Brain microvascular endothelial cell (primary cell): ENCODE data around the gene TASP1.
"Not testable (repeated sequence)": the region's sequence is repeated elsewhere in the genome, so short reads cannot be mapped to it uniquely, and the experiment has no call there.

Experiments
- DNase-seq: peaks from one replicate; pipeline ENCODE4 v3.0.0-alpha.2; 2020
- H3K27ac ChIP-seq: fragments of 250-450 bp; sonication (Bioruptor Pico); 2 replicates; pipeline ENCODE4 v1.5.1; 2020; ENCODE audit warnings: mild to moderate bottlenecking, moderate library complexity
- H3K27me3 ChIP-seq: fragments of 250-450 bp; sonication (Bioruptor Pico); replicated peaks from 2 replicates; pipeline ENCODE4 v1.5.1; 2020; ENCODE audit warnings: mild to moderate bottlenecking
- H3K36me3 ChIP-seq: fragments of 250-450 bp; sonication (Bioruptor Pico); replicated peaks from 2 replicates; pipeline ENCODE4 v1.5.1; 2020; ENCODE audit warnings: mild to moderate bottlenecking
- H3K4me3 ChIP-seq: 2 replicates; pipeline ENCODE4 v1.5.1; 2011; ENCODE audit warnings: low read depth, mild to moderate bottlenecking, control low read depth, low read length, moderate library complexity
- in situ Hi-C: cut with HindIII; loops from 2 replicates; pipeline ENCODE4 v1.10.0; 2017; ENCODE audit warnings: low sequenced_read_pairs, low pct_ligation_motif_present
- TF ChIP-seq, protein P1 (sequence below): IDR thresholded peaks from 2 replicates; pipeline ENCODE4 v1.5.1; 2011; ENCODE audit warnings: low read depth, mild to moderate bottlenecking, moderate library complexity, low read length, control low read depth, inconsistent platforms; ENCODE audit errors: missing control alignments

TASP1 gene

DNA sequence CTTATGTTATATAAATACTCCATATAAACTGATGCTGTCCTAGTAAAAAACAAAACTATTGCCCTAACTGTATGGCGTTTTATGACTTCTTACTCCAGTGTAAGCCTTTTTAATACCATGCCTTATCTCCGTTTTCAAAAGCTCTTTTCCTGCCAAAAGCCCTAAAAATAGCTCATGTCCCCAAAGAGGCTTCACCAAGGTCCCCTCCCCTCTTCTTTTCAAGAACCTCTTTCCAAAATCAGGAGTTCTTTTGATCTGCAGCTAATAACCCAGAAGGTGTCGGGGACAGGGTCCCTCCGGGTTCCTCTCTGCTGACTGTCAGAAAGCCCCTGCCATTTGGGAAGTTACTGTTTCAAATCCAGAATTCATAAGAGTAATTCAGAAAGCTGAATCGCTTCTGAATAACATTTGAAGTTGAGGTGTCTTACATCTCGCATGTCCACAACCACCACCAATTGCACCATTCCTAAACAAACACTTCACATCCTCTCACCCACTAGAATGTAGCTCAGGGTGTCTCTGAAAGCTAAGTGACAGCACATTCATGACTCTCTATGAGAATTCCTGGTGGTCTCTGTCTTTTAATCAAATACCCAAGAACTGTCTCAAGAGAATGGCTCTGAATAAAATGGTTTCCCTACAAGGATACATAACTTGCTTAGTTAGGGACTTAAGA is 13.3 kb downstream of the TASP1 start:
- no peak overlapping the region for H3K27ac ChIP-seq

DNA sequence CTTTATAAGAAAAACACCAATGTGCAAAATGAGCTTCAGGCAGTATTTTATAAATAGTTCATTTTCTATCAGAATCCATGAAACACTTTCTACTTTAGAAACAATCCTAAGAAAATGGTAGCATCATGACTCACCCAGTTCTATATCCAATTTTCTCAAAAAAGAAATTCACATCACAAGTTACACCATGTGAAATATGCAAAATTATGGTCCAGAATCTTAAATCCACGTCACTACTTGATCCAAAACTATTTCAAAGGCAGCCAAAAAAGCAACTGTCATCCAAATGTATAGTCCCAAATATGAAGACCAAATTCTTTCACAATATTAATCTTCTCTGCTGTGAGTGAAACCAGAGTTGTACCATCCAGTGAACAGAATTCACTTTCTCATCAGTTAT is 19.3 kb downstream of the TASP1 start:
- H3K27ac ChIP-seq, H3K4me3 ChIP-seq, DNase-seq, in situ Hi-C loops, H3K27me3 ChIP-seq, H3K36me3 ChIP-seq: not testable (repeated sequence)

More for the DNA sequence above, 13.3 kb downstream of the TASP1 start:
- no peak for DNase-seq
- Histone ChIP-seq H3K4me3 (no peak overlapping the region), H3K27me3 (no peaks in the 10 kb centered on the region), H3K36me3 (no peaks in the 10 kb centered on the region)
- TF ChIP-seq, protein P1, sequence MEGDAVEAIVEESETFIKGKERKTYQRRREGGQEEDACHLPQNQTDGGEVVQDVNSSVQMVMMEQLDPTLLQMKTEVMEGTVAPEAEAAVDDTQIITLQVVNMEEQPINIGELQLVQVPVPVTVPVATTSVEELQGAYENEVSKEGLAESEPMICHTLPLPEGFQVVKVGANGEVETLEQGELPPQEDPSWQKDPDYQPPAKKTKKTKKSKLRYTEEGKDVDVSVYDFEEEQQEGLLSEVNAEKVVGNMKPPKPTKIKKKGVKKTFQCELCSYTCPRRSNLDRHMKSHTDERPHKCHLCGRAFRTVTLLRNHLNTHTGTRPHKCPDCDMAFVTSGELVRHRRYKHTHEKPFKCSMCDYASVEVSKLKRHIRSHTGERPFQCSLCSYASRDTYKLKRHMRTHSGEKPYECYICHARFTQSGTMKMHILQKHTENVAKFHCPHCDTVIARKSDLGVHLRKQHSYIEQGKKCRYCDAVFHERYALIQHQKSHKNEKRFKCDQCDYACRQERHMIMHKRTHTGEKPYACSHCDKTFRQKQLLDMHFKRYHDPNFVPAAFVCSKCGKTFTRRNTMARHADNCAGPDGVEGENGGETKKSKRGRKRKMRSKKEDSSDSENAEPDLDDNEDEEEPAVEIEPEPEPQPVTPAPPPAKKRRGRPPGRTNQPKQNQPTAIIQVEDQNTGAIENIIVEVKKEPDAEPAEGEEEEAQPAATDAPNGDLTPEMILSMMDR, result no peak
- in situ Hi-C loops, result no loop called here

- H3K36me3 ChIP-seq, in situ Hi-C loops, DNase-seq, H3K4me3 ChIP-seq, H3K27me3 ChIP-seq, H3K27ac ChIP-seq: not testable (repeated sequence)
Measured at GRCh38 chr20:13618456-13618855, 20.3 kb downstream of the TASP1 start.

- in situ Hi-C loops, H3K27ac ChIP-seq, DNase-seq, H3K36me3 ChIP-seq, H3K4me3 ChIP-seq, H3K27me3 ChIP-seq: not testable (repeated sequence)
Measured at GRCh38 chr20:13617585-13617984, 21.1 kb downstream of the TASP1 start.

DNA sequence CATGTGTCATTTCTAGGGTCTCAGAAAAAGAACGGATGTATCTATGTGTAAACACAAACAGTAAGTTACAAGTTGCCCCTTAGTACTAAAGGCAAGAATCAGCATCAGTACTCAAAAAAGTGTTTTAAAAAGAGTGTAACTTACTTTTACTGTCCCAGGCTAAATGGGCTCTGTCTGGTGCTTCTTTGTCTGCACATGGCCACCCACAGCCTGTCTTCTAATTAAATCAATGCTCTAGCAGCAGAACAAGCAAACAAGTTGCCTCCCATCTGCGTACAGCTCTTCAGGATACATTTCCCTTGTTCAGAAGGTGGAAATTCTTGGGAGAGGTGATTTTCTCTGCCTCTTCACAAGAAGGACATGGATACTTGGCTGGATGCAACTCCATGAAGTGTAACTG is 22.0 kb downstream of the TASP1 start:
- in situ Hi-C loops, H3K36me3 ChIP-seq, H3K27ac ChIP-seq, H3K4me3 ChIP-seq, DNase-seq, H3K27me3 ChIP-seq: not testable (repeated sequence)

DNA sequence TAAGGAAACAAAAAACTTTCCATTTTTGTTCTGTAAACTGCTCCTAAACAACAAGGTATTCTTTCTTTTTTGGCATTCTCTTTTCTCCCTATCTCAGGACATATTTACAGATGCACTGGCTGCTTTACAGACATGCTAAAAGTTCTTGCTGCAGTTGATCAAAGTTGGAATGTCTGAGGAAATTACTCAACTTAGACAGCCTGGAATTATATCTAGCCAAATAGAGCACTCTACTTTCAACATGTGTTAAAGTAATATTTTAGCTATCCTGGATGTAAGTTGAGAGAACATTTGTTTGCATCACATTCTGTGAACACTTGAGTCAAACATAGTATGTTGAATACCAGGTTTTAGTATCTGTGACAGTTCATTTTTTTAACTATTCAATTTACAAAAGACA is 24.8 kb downstream of the TASP1 start:
- DNase-seq, result no peak
- no peak overlapping the region for H3K27ac ChIP-seq
- no peaks in the 10 kb centered on the region for H3K36me3 ChIP-seq
- in situ Hi-C loops, result no loop called here
- TF ChIP-seq, protein P1, result no peak
- no peaks in the 10 kb centered on the region for H3K27me3 ChIP-seq
- H3K4me3 ChIP-seq, result no peak overlapping the region

DNA sequence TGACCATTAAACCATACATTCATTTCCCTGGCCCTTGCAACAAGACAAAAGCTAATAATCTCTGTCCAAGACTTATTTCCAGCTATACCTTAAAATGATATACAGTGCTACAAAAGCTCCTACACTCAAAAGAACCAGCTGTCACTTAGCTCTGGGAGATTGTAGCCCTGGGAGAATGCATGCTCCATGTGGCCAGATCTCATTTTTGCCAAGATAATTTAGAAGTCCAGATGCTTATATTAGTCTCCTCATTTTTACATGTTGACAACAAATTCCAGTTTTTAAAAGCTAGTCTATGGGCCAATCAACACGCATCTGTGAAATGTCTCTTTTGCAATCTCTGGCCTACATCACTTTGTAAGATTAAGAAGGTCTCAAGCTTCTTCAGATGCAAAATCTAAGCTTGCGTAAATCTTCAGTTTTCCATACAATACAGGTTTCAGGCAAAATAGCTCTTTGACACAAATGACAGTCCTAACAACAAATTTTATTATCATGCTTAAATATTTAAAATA is 27.1 kb downstream of the TASP1 start:
- Histone ChIP-seq H3K36me3 (no peaks in the 10 kb centered on the region), H3K27me3 (no peaks in the 10 kb centered on the region), H3K27ac (no peak overlapping the region), H3K4me3 (no peak overlapping the region)
- in situ Hi-C loops, result no loop called here
- no peak for DNase-seq
- TF ChIP-seq, protein P1, result no peak

- TF ChIP-seq, protein P1, result peak; percentile 9
- Histone ChIP-seq H3K36me3 (no peaks in the 10 kb centered on the region), H3K27me3 (no peaks in the 10 kb centered on the region), H3K4me3 (no peak overlapping the region), H3K27ac (no peak overlapping the region)
- no peak for DNase-seq
- in situ Hi-C loops, result no loop called here
Measured at GRCh38 chr20:13610184-13610583, 28.5 kb downstream of the TASP1 start.
